HCT116 (cell line): ENCODE results near the gene CDC42EP3. TPM values are rescaled to one million over a fixed set of nuclear protein-coding genes. Genes with fewer than 3 reads are reported as not detected.

Experiments used
- ATAC-seq: fragments of 200-7000 bp; cut with Tn5 transposase; 2 replicates; pipeline ENCODE4 v1.9.1; 2020; ENCODE audit warnings: mild to moderate bottlenecking, moderate library complexity
- BruUV-seq: library from RNA; stranded (reverse); fragments of 400-500 nt; replicated peaks from 2 replicates; lab custom pipeline; 2021; lab: Mats Ljungman, UMichigan
- CTCF ChIA-PET: fragments of 300-600 bp; sonication (Branson Sonifier 250); formaldehyde crosslinking; loops from one replicate; lab custom pipeline; 2021; ENCODE audit warnings: antibody characterized with exemption; lab: Charles Lee
- POLR2A ChIA-PET: fragments of 300-600, 350-600 bp; sonication (Branson Sonifier 250); formaldehyde crosslinking; loops from one replicate; lab custom pipeline; 2021; ENCODE audit warnings: antibody characterized with exemption; lab: Charles Lee
- RAD21 ChIA-PET, 2 experiments: fragments of 300-600 bp; sonication (Branson Sonifier 250); formaldehyde crosslinking; loops; one replicate each; lab custom pipeline; 2023; ENCODE audit warnings: low total read pairs in 2 of 2; ENCODE audit not compliant: uncharacterized antibody in 2 of 2, unreplicated experiment in 2 of 2, low non-redundant PET in 1 of 2; lab: Charles Lee
- DNase-seq: peaks from one replicate; pipeline ENCODE4 v3.0.0-alpha.2; 2010; ENCODE audit warnings: low read depth, low spot score
- H2AFZ ChIP-seq: fragments of 200-600 bp; shearing (Covaris generic), sonication (generic); 2 replicates; pipeline ENCODE4 v1.6.1; 2017; ENCODE audit warnings: low read depth, mixed run types, mixed read lengths, antibody characterized with exemption, low read length; ENCODE audit not compliant: poor library complexity, severe bottlenecking
- H3K27ac ChIP-seq: 2 replicates; pipeline ENCODE4 v1.5.1; 2012; ENCODE audit warnings: low read depth, low read length
- H3K27me3 ChIP-seq: fragments of 200-600 bp; sonication (generic); 2 replicates; pipeline ENCODE4 v1.6.1; 2016; ENCODE audit warnings: mixed run types, low read length, mixed read lengths; ENCODE audit not compliant: insufficient read depth
- H3K36me3 ChIP-seq, 2 experiments: fragments of 200-500 bp in 1 of 2; fragments of 200-600 bp in 1 of 2; sonication (Bioruptor generic) in 1 of 2; sonication (generic) in 1 of 2; 2 replicates each; pipeline versions ENCODE4 v1.5.1 to v1.6.1; 2014 to 2016; ENCODE audit warnings: low read length in 2 of 2, inconsistent platforms in 1 of 2, mixed read lengths in 1 of 2, mixed run types in 1 of 2; ENCODE audit not compliant: insufficient read depth in 2 of 2, control insufficient read depth in 1 of 2
- H3K4me1 ChIP-seq, 2 experiments: fragments of 200-600 bp in 1 of 2; sonication (generic) in 1 of 2; 2 replicates each; pipeline versions ENCODE4 v1.5.1 to v1.6.1; 2012 to 2017; ENCODE audit warnings: low read length in 2 of 2, inconsistent platforms in 1 of 2, mild to moderate bottlenecking in 1 of 2, mixed read lengths in 1 of 2, mixed run types in 1 of 2, moderate library complexity in 1 of 2; ENCODE audit not compliant: insufficient read depth in 2 of 2, control insufficient read depth in 1 of 2
- H3K4me2 ChIP-seq: fragments of 200-600 bp; sonication (generic); 2 replicates; pipeline ENCODE4 v1.6.1; 2017; ENCODE audit warnings: mixed run types, low read length, mixed read lengths
- H3K4me3 ChIP-seq, 2 experiments: fragments of 200-600 bp in 1 of 2; sonication (generic) in 1 of 2; replicated peaks in 1 of 2; 2 replicates each; pipeline ENCODE4 v1.5.1; 2011 to 2016; ENCODE audit warnings: low read length in 2 of 2, control low read depth in 1 of 2, low read depth in 1 of 2, mild to moderate bottlenecking in 1 of 2, mixed read lengths in 1 of 2, mixed run types in 1 of 2
- H3K79me2 ChIP-seq: fragments of 200-600 bp; sonication (generic); 2 replicates; pipeline ENCODE4 v1.6.1; 2017; ENCODE audit warnings: mild to moderate bottlenecking, mixed run types, low read length, moderate library complexity, mixed read lengths; ENCODE audit not compliant: insufficient read depth
- H3K9ac ChIP-seq: fragments of 200-600 bp; sonication (generic); 2 replicates; pipeline ENCODE4 v1.6.1; 2016; ENCODE audit warnings: low read length, mixed read lengths
- H3K9me2 ChIP-seq: fragments of 200-600 bp; sonication (generic), shearing (Covaris generic); 2 replicates; pipeline ENCODE4 v1.6.1; 2017; ENCODE audit warnings: mixed run types, mild to moderate bottlenecking, moderate library complexity; ENCODE audit not compliant: insufficient read depth
- H3K9me3 ChIP-seq, 2 experiments: fragments of 200-500 bp in 1 of 2; fragments of 200-600 bp in 1 of 2; sonication (Bioruptor generic) in 1 of 2; sonication (generic) in 1 of 2; 2 replicates each; pipeline ENCODE4 v1.6.1; 2014 to 2017; ENCODE audit warnings: low read length in 2 of 2, mixed read lengths in 2 of 2, inconsistent platforms in 1 of 2, low read depth in 1 of 2, mild to moderate bottlenecking in 1 of 2, mixed run types in 1 of 2, moderate library complexity in 1 of 2; ENCODE audit not compliant: control insufficient read depth in 1 of 2, insufficient read depth in 1 of 2
- H4K20me1 ChIP-seq: fragments of 200-600 bp; sonication (generic), shearing (Covaris generic); 2 replicates; pipeline ENCODE4 v1.6.1; 2017; ENCODE audit warnings: mixed run types, mild to moderate bottlenecking, moderate library complexity; ENCODE audit not compliant: insufficient read depth
- ATF3 ChIP-seq: IDR thresholded peaks from 2 replicates; pipeline ENCODE4 v1.6.1; 2012
- CBX3 ChIP-seq: IDR thresholded peaks from 2 replicates; pipeline ENCODE4 v1.6.1; 2012; ENCODE audit warnings: low read depth
- EGR1 ChIP-seq: IDR thresholded peaks from 2 replicates; pipeline ENCODE4 v1.6.1; 2012; ENCODE audit warnings: low read depth
- EZH2phosphoT487 ChIP-seq: fragments of 200-600 bp; IDR thresholded peaks from 2 replicates; pipeline ENCODE4 v1.6.1; 2018; ENCODE audit warnings: antibody characterized with exemption, borderline replicate concordance
- FOSL1 ChIP-seq: IDR thresholded peaks from 2 replicates; pipeline ENCODE4 v1.6.1; 2012; ENCODE audit warnings: low read depth
- SIN3A ChIP-seq: IDR thresholded peaks from 2 replicates; pipeline ENCODE4 v1.6.1; 2012; ENCODE audit warnings: low read depth
- TCF7L2 ChIP-seq: IDR thresholded peaks from 2 replicates; pipeline ENCODE4 v1.7.0; 2011; ENCODE audit warnings: borderline replicate concordance, inconsistent platforms; ENCODE audit not compliant: insufficient read depth, insufficient read length; ENCODE audit errors: extremely low read depth
- YY1 ChIP-seq: IDR thresholded peaks from 2 replicates; pipeline ENCODE4 v1.6.1; 2011; ENCODE audit warnings: low read length, low read depth, moderate library complexity, mild to moderate bottlenecking; ENCODE audit not compliant: insufficient replicate concordance; ENCODE audit errors: extremely low read depth
- ZBTB33 ChIP-seq: IDR thresholded peaks from 2 replicates; pipeline ENCODE4 v1.6.1; 2011; ENCODE audit warnings: mild to moderate bottlenecking, low read length, moderate library complexity; ENCODE audit not compliant: insufficient replicate concordance; ENCODE audit errors: extremely low read depth
- ZNF274 ChIP-seq: fragments of 200-500 bp; sonication (Bioruptor generic); IDR thresholded peaks from 2 replicates; pipeline ENCODE4 v1.6.1; 2014; ENCODE audit warnings: mild to moderate bottlenecking, low read depth, low read length, inconsistent platforms
- intact Hi-C: fragments of 100-400 bp; cut with micrococcal nuclease; formaldehyde crosslinking; loops from 2 replicates; pipeline ENCODE4 v1.10.0; 2022
- total RNA-seq: library from RNA; stranded (reverse); gene quantifications from one replicate; pipeline ENCODE4 v1.2.1, GENCODE V29; 2021; ENCODE audit not compliant: unreplicated experiment

CDC42EP3 gene
- total RNA-seq, 1 experiment from 2014 or later, result 38.2 TPM

- TF ChIP-seq SIN3A (no peak), ATF3 (no peak), TCF7L2 (no peak), EZH2phosphoT487 (no peak), ZNF274 (no peak), ZBTB33 (no peak), CBX3 (no peak), YY1 (no peak), FOSL1 (no peak), EGR1 (no peak)
- TF ChIP-seq, all 23 proteins: peak for 0
- H3K9ac ChIP-seq, result no peak overlapping the region
- no peaks in the 10 kb centered on the region for H3K79me2 ChIP-seq
- no peaks in the 10 kb centered on the region for H3K9me2 ChIP-seq
- no peaks in the 10 kb centered on the region for H3K36me3 ChIP-seq
- no peak overlapping the region for H2AFZ ChIP-seq
- H3K4me1 ChIP-seq, result peaks cover 0 to 8% of the 10 kb centered on the region in 2 experiments; a peak in 2 of 4 replicates
- ChIA-PET RAD21 (no interaction called here), POLR2A (no interaction called here), CTCF (no interaction called here)
- no peak overlapping the region for H3K4me3 ChIP-seq
- DNase-seq, result no peak
- H3K27ac ChIP-seq, result no peak overlapping the region
- no peak for ATAC-seq
- H3K27me3 ChIP-seq, result no peaks in the 10 kb centered on the region
- H3K9me3 ChIP-seq, result no peaks in the 10 kb centered on the region
- intact Hi-C loops, result no loop called here
- no peaks in the 10 kb centered on the region for H4K20me1 ChIP-seq
- no peak overlapping the region for H3K4me2 ChIP-seq
- no TSS peak for BruUV-seq
Observed at GRCh38 chr2:37632310-37632709, 39.1 kb downstream of the CDC42EP3 start.
